WTC11 (cell line): ENCODE data around the gene CACNG7. TPM values are rescaled to one million over a fixed set of nuclear protein-coding genes. Genes with fewer than 3 reads are reported as not detected.

ENCODE experiments used
- ATAC-seq: fragments of 200-7000 bp; cut with Tn5 transposase; 2 replicates; pipeline ENCODE4 v1.10.0; 2021; ENCODE audit warnings: mild to moderate bottlenecking, moderate library complexity
- CTCF ChIA-PET: fragments of 300-600 bp; sonication (Branson Sonifier 250); formaldehyde crosslinking; loops from one replicate; lab custom pipeline; 2021; ENCODE audit warnings: antibody characterized with exemption; lab: Charles Lee
- POLR2A ChIA-PET: fragments of 350-600 bp; sonication (Branson Sonifier 250); formaldehyde crosslinking; loops from one replicate; lab custom pipeline; 2021; ENCODE audit warnings: antibody characterized with exemption; lab: Charles Lee
- DNase-seq: peaks from one replicate; pipeline ENCODE4 v3.0.0; 2021; ENCODE audit warnings: low spot score
- H3K27ac Mint-ChIP-seq: 2 replicates; pipeline ENCODE4 v1.8.0; 2021; ENCODE audit warnings: mixed read lengths
- H3K27me3 Mint-ChIP-seq: 2 replicates; pipeline ENCODE4 v1.8.0; 2021; ENCODE audit warnings: low read depth, mild to moderate bottlenecking, moderate library complexity, mixed read lengths
- H3K36me3 Mint-ChIP-seq: 2 replicates; pipeline ENCODE4 v1.8.0; 2021; ENCODE audit warnings: mixed read lengths
- H3K4me1 Mint-ChIP-seq: 2 replicates; pipeline ENCODE4 v1.8.0; 2022; ENCODE audit warnings: mixed read lengths
- H3K4me3 Mint-ChIP-seq: 2 replicates; pipeline ENCODE4 v1.8.0; 2021; ENCODE audit warnings: mild to moderate bottlenecking, moderate library complexity, mixed read lengths
- H3K9me3 Mint-ChIP-seq: 2 replicates; pipeline ENCODE4 v1.8.0; 2021; ENCODE audit warnings: mixed read lengths
- ARID4B ChIP-seq: sonication (generic); formaldehyde crosslinking; IDR thresholded peaks from 2 replicates; pipeline ENCODE4 v1.8.0; 2023; ENCODE audit warnings: missing genetic modification reagents, mild to moderate bottlenecking, borderline replicate concordance
- ATF6 ChIP-seq: sonication (generic); formaldehyde crosslinking; IDR thresholded peaks from 2 replicates; pipeline ENCODE4 v1.8.1; 2023; ENCODE audit warnings: mild to moderate bottlenecking, missing genetic modification reagents
- FOXK1 ChIP-seq: sonication (generic); formaldehyde crosslinking; IDR thresholded peaks from 2 replicates; pipeline ENCODE4 v1.8.0; 2022; ENCODE audit warnings: mild to moderate bottlenecking, moderate library complexity, missing genetic modification reagents
- HMGA2 ChIP-seq: fragments of 250-450 bp; sonication (Bioruptor Pico); IDR thresholded peaks from 2 replicates; pipeline ENCODE4 v1.4.0; 2021; ENCODE audit warnings: mild to moderate bottlenecking, moderate library complexity
- IRF1 ChIP-seq: sonication (generic); formaldehyde crosslinking; IDR thresholded peaks from 2 replicates; pipeline ENCODE4 v1.8.0; 2023; ENCODE audit warnings: missing genetic modification reagents
- MAX ChIP-seq: sonication (generic); formaldehyde crosslinking; IDR thresholded peaks from 2 replicates; pipeline ENCODE4 v1.8.0; 2022; ENCODE audit warnings: mild to moderate bottlenecking, missing genetic modification reagents
- NFYB ChIP-seq: sonication (generic); formaldehyde crosslinking; conservative IDR thresholded peaks from 2 replicates; pipeline ENCODE4 v1.8.0; 2022; ENCODE audit warnings: low read depth, missing genetic modification reagents
- OVOL2 ChIP-seq: fragments of 250-450 bp; sonication (Bioruptor Pico); IDR thresholded peaks from 2 replicates; pipeline ENCODE4 v1.9.0; 2021; ENCODE audit warnings: mild to moderate bottlenecking, borderline replicate concordance
- SMAD4 ChIP-seq: sonication (generic); formaldehyde crosslinking; IDR thresholded peaks from 2 replicates; pipeline ENCODE4 v1.8.0; 2022; ENCODE audit warnings: mild to moderate bottlenecking, missing genetic modification reagents
- STAT6 ChIP-seq: sonication (generic); formaldehyde crosslinking; conservative IDR thresholded peaks from 2 replicates; pipeline ENCODE4 v1.8.1; 2023; ENCODE audit warnings: mild to moderate bottlenecking, low read depth, missing genetic modification reagents, moderate library complexity
- ZNF281 ChIP-seq: sonication (generic); formaldehyde crosslinking; IDR thresholded peaks from 2 replicates; pipeline ENCODE4 v1.8.0; 2023; ENCODE audit warnings: mild to moderate bottlenecking, missing genetic modification reagents
- ZNF425 ChIP-seq: fragments of 250-450 bp; sonication (Bioruptor Pico); conservative IDR thresholded peaks from 2 replicates; pipeline ENCODE4 v1.9.0; 2021; ENCODE audit warnings: mild to moderate bottlenecking
- total RNA-seq: library from RNA; stranded (reverse); gene quantifications from 3 replicates; pipeline ENCODE4 v1.2.3, GENCODE V29; 2021

The CACNG7 gene
- total RNA-seq, 1 experiment from 2014 or later, result 33.3 TPM

- TF ChIP-seq ATF6 (CRISPR knock-in tag), result no peak
- no peak for TF ChIP-seq SMAD4 (CRISPR knock-in tag)
- 0 out of 2 replicates have a peak, but pooled peaks have one; percentile 55 for TF ChIP-seq STAT6
- no peak for TF ChIP-seq NFYB
- no peak for TF ChIP-seq IRF1 (CRISPR knock-in tag)
Observed at GRCh38 chr19:53906211-53907192, 2.6 kb upstream of the CACNG7 start (continued).

- CTCF ChIA-PET, result interaction anchor here (0.6 to 3.2 kb wide), 15 partner anchors 8 to 188 kb away, joined by 3 to 23 read pairs (median 7); partner anchors contain the start of genes MYADM and PRKCG
- no peak for ATAC-seq
- Mint-ChIP-seq H3K4me3 (peak overlapping the region; percentile 88), H3K36me3 (0 out of 2 replicates have a peak, but pooled peaks cover 4% of the 10 kb centered on the region)
- no peak for TF ChIP-seq IRF1 (CRISPR knock-in tag)
- no peak for TF ChIP-seq HMGA2 (CRISPR knock-in tag)
- TF ChIP-seq ZNF281 (CRISPR knock-in tag), result no peak
- no peak for TF ChIP-seq FOXK1 (CRISPR knock-in tag)
- TF ChIP-seq MAX, result no peak
- TF ChIP-seq OVOL2 (CRISPR knock-in tag), result no peak
- TF ChIP-seq, all 79 proteins: peak for 0
- no peak overlapping the region for H3K27ac Mint-ChIP-seq
- peaks cover 66% of the 10 kb centered on the region for H3K27me3 Mint-ChIP-seq
- DNase-seq, result peak; percentile 31
- POLR2A ChIA-PET, result interaction anchor here (0.6 to 2.0 kb wide), 4 partner anchors 17 to 252 kb away, joined by 3 to 8 read pairs (median 4); partner anchors contain the start of gene LENG1
- peaks cover 37% of the 10 kb centered on the region for H3K4me1 Mint-ChIP-seq
- H3K9me3 Mint-ChIP-seq, result no peaks in the 10 kb centered on the region
Observed at GRCh38 chr19:53907193-53907581, 1.9 kb upstream of the CACNG7 start.

GRCh38 chr19:53907690-53908089 lies 1.4 kb upstream of the CACNG7 start:
- Mint-ChIP-seq H3K4me1 (peaks cover 41% of the 10 kb centered on the region), H3K9me3 (no peaks in the 10 kb centered on the region), H3K36me3 (0 out of 2 replicates have a peak, but pooled peaks cover 4% of the 10 kb centered on the region), H3K4me3 (peak overlapping the region; percentile 88), H3K27me3 (peaks cover 70% of the 10 kb centered on the region), H3K27ac (no peak overlapping the region)
- CTCF ChIA-PET, result interaction anchor here (0.8 to 3.2 kb wide), 13 partner anchors 9 to 124 kb away, joined by 3 to 21 read pairs (median 7); partner anchors contain the start of genes MYADM and PRKCG
- no peak for ATAC-seq
- no peak for DNase-seq
- POLR2A ChIA-PET, result interaction anchor here (0.8 to 2.0 kb wide), 5 partner anchors 18 to 252 kb away, joined by 3 to 8 read pairs (median 5); partner anchors contain the start of genes LENG1 and MYADM
- no peak for TF ChIP-seq ZNF425 (CRISPR knock-in tag)
- no peak for TF ChIP-seq ARID4B
